GM23248 (cell line): ENCODE results near the gene SLC10A7.

Source experiments
- EZH2 ChIP-seq: fragments of 200-600 bp; sonication (generic); IDR thresholded peaks from 2 replicates; pipeline ENCODE4 v1.6.1; 2018; ENCODE audit warnings: antibody characterized with exemption, mild to moderate bottlenecking; ENCODE audit not compliant: insufficient read depth, poor library complexity, severe bottlenecking
- EZH2phosphoT487 ChIP-seq: fragments of 200-600 bp; sonication (generic); IDR thresholded peaks from 2 replicates; pipeline ENCODE4 v1.6.1; 2018; ENCODE audit warnings: antibody characterized with exemption, moderate library complexity, mild to moderate bottlenecking, low read depth; ENCODE audit not compliant: insufficient read depth

GRCh38 chr4:146271466-146271865 is 250.3 kb downstream of the SLC10A7 start:
- TF ChIP-seq EZH2phosphoT487 (no peak), EZH2 (no peak)
